AG04450 (cell line): ENCODE data around the gene TMEM131. TPM values are rescaled to one million over a fixed set of nuclear protein-coding genes. Genes with fewer than 3 reads are reported as not detected.

Source experiments
- CTCF ChIA-PET: fragments of 300-600, 350-600 bp; formaldehyde crosslinking; extraction: SDS; loops from one replicate; lab custom pipeline; 2022; ENCODE audit warnings: antibody characterized with exemption, inconsistent platforms; lab: Charles Lee
- POLR2A ChIA-PET: fragments of 350-600 bp; formaldehyde crosslinking; extraction: SDS; loops from one replicate; lab custom pipeline; 2021; ENCODE audit warnings: antibody characterized with exemption, inconsistent platforms; lab: Yijun Ruan, JAX
- DNase-seq: peaks from one replicate; pipeline ENCODE4 v3.0.0-alpha.2; 2011; ENCODE audit warnings: low read depth, low spot score
- H3K27ac ChIP-seq: one replicate; pipeline ENCODE4 v1.5.1; 2012; ENCODE audit warnings: low read depth, low read length, control low read depth
- H3K27me3 ChIP-seq: one replicate; pipeline ENCODE4 v1.6.0; 2012; ENCODE audit warnings: low read length; ENCODE audit not compliant: control insufficient read depth, insufficient read depth
- H3K4me3 ChIP-seq: 2 replicates; pipeline ENCODE4 v1.5.1; 2011; ENCODE audit warnings: mild to moderate bottlenecking, low read depth, low read length, control low read depth
- H3K9me3 ChIP-seq: 2 replicates; pipeline ENCODE4 v1.5.1; 2012; ENCODE audit warnings: low read length; ENCODE audit not compliant: control insufficient read depth, insufficient read depth
- polyA plus RNA-seq: library from polyadenylated mRNA; depleted of rRNA; stranded (reverse); fragments of >200 nt; gene quantifications from 2 replicates; pipeline ENCODE4 v1.2.3, GENCODE V29; 2011
- TF ChIP-seq, protein P1 (sequence below): IDR thresholded peaks from 2 replicates; pipeline ENCODE4 v1.5.1; 2011; ENCODE audit warnings: low read depth, low read length, control low read depth, inconsistent platforms

Gene TMEM131
- polyA plus RNA-seq, 1 experiment: 24.4 TPM

DNA sequence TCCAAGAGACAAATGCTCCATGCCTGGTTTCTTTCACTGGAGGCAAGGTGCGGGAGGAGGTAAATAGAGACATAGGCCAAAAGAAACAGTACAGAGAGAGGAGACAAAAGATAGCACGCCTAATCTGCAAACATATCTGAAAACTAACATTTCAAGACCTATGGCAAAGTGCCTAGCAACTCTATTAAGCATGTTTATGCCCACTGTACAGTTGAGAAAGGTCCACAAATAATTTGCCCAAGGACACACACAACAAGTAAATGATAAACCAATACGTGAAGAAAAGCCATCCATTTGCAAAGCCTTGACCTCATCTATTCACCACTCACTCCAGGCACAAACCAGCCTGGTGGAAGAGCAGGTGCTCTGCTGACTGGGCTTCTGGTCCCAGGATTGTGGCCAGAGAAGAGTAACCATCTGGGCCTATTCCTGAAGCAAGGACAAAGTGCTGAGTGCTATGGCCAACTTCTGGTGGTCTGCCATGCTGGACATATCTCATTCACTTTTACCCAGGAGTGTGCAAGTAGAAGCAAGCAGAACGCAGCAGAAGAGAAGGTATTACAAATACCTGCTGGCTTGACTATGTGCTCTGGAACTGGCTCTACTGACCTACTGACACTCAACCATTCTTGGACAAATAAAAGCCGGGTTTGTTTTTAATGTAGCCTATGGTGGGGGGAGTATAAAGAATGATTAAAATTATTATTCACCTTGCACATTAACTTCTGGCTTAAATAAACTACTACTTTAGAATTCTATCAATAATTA, 25.3 kb downstream of the TMEM131 start:
- ChIA-PET POLR2A (no interaction called here), CTCF (no interaction called here)
- peaks cover 3% of the 10 kb centered on the region; the same call in 1 of the 2 replicates for H3K9me3 ChIP-seq
- TF ChIP-seq, protein P1, sequence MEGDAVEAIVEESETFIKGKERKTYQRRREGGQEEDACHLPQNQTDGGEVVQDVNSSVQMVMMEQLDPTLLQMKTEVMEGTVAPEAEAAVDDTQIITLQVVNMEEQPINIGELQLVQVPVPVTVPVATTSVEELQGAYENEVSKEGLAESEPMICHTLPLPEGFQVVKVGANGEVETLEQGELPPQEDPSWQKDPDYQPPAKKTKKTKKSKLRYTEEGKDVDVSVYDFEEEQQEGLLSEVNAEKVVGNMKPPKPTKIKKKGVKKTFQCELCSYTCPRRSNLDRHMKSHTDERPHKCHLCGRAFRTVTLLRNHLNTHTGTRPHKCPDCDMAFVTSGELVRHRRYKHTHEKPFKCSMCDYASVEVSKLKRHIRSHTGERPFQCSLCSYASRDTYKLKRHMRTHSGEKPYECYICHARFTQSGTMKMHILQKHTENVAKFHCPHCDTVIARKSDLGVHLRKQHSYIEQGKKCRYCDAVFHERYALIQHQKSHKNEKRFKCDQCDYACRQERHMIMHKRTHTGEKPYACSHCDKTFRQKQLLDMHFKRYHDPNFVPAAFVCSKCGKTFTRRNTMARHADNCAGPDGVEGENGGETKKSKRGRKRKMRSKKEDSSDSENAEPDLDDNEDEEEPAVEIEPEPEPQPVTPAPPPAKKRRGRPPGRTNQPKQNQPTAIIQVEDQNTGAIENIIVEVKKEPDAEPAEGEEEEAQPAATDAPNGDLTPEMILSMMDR: no peak
- H3K27me3 ChIP-seq: no peaks in the 10 kb centered on the region
- no peak overlapping the region for H3K4me3 ChIP-seq
- H3K27ac ChIP-seq: no peak overlapping the region
- no peak for DNase-seq

DNA sequence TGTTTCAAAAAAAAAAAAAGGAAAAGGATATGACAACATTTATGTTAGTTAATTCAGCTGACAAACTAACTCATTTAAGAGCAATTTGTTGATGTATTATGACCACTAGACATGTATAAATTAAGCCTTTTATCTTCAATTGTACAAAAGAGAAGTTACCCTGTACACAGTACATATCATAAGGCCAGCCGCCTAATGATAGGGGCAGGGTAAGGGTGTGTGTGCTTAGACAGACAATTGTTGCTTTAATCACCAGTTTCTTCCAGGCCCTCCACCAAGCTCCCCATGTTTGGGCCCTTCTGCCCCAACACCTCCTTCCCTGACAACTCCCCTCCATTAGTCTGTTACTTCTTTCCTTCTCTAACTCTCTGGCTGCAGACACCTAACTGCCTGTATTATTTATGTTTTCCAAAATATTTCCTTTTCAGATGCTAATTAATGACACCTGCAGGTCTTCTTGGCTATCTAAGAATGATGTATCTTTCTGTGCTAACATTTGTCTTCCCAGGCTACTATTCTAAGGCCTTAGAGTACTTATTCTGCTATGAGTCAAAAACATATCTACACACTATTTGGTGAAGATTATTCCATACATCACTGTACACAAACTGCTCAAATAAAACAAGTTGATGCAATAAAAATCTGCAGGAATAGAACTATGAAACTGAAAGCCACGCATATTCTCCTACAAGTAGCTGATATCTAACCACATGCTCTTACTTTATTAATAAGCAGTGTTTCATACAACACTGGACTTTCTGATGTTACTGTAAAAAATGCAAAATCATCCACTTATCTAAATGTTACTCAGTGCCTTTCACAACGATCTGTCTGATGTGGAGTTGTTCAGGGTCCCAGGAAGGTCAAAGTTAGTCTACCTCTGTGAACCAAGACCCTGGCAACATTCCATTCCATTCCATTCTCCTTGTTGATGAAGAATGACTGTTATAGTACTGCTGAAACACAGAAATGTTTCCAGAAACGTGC, 26.4 kb downstream of the TMEM131 start:
- TF ChIP-seq, protein P1: no peak
- ChIA-PET POLR2A (no interaction called here), CTCF (no interaction called here)
- Histone ChIP-seq H3K27me3 (no peaks in the 10 kb centered on the region), H3K27ac (no peak overlapping the region), H3K4me3 (no peak overlapping the region), H3K9me3 (peaks cover 3% of the 10 kb centered on the region; the same call in 1 of the 2 replicates)
- DNase-seq: no peak

DNA sequence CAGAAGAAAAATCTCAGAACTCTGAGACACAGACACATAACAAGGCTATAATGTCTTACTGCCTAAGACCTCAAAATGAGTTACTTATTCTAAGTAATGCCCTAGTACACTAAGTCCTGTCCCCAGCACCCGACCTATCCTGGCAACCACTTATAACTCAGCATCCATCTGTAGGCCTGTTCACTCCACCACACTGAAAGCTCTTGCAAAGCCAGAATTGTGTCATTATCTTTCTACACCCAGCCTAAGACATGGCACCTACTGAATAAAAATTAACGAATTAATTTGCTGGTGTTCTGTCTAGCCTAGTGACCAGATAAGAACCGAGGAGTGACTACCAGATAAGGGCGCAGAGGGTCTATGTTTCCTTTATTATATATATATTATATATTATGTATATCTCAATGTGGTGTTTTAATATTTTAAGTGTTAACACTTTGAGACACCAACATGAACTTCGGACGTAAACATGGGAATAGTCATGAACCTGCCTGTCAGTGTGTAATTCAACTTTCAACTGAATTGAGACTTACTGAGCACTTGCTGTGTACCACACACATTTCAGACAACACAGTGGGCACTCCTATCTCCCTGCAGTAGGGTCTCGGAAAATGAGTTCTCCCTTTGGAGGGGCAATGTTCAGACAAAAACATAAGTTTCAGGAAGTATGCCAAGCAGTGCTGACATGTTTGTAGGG, 27.7 kb downstream of the TMEM131 start:
- Histone ChIP-seq H3K27ac (no peak overlapping the region), H3K27me3 (no peaks in the 10 kb centered on the region), H3K4me3 (no peak overlapping the region), H3K9me3 (no peaks in the 10 kb centered on the region; the same call in 1 of the 2 replicates)
- TF ChIP-seq, protein P1: no peak
- CTCF ChIA-PET: interaction anchor here (2.0 kb wide), 1 partner anchor 161 kb away, joined by 6 read pairs; no protein-coding TSS in a partner anchor
- POLR2A ChIA-PET: no interaction called here
- no peak for DNase-seq

DNA sequence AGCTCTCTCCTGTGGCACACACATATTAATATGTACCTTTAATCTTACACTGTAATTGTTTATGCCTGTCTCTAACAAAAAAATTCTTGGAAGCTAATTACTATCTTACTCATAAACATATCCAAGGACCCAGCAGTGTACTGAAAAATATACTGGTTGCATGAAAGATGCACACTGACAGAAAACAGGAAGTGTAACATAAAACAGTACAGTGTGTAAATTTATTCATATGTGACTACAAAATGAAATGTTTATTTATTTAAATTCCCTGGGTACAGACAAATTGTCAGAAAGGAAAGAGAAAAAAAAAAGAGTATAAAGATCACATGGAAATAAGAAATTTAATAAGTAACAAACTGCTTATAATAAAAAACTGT, 28.5 kb downstream of the TMEM131 start:
- DNase-seq: no peak
- ChIA-PET POLR2A (interaction anchor here (0.5 to 1.0 kb wide), 2 partner anchors 9 to 66 kb away, joined by 3 read pairs; no protein-coding TSS in a partner anchor), CTCF (interaction anchor here (2.0 kb wide), 1 partner anchor 161 kb away, joined by 6 read pairs; no protein-coding TSS in a partner anchor)
- Histone ChIP-seq H3K4me3 (no peak overlapping the region), H3K27ac (no peak overlapping the region), H3K9me3 (no peaks in the 10 kb centered on the region), H3K27me3 (no peaks in the 10 kb centered on the region)
- TF ChIP-seq, protein P1: no peak
